Measurements from ENCODE around the gene HEXIM2.

GRCh38 chr17:45197555-45198334 lies 36.1 kb downstream of the HEXIM2 start:
- TF ChIP-seq CTCF (IDR thresholded peaks at IDR 0.05) (peak; percentile 99), ZFX (IDR thresholded peaks at IDR 0.05; ENCODE audit: borderline replicate concordance) (no peak)

All from 22Rv1 (cell line).